ENCODE data around the gene OBSCN. TPM values are rescaled to one million over a fixed set of nuclear protein-coding genes. Genes with fewer than 3 reads are reported as not detected.

OBSCN gene
- total RNA-seq, 1 experiment from 2014 or later = 5.6 TPM

GRCh38 chr1:228414511-228415211 is 206.8 kb downstream of the OBSCN start:
- TF ChIP-seq, protein P1, sequence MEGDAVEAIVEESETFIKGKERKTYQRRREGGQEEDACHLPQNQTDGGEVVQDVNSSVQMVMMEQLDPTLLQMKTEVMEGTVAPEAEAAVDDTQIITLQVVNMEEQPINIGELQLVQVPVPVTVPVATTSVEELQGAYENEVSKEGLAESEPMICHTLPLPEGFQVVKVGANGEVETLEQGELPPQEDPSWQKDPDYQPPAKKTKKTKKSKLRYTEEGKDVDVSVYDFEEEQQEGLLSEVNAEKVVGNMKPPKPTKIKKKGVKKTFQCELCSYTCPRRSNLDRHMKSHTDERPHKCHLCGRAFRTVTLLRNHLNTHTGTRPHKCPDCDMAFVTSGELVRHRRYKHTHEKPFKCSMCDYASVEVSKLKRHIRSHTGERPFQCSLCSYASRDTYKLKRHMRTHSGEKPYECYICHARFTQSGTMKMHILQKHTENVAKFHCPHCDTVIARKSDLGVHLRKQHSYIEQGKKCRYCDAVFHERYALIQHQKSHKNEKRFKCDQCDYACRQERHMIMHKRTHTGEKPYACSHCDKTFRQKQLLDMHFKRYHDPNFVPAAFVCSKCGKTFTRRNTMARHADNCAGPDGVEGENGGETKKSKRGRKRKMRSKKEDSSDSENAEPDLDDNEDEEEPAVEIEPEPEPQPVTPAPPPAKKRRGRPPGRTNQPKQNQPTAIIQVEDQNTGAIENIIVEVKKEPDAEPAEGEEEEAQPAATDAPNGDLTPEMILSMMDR (IDR thresholded peaks at IDR 0.05; ENCODE audit: insufficient read depth in 1 of 2, low read depth in 1 of 2, low read length in 1 of 2, severe bottlenecking in 1 of 2, unreplicated experiment in 1 of 2) = no peak
- H3K4me3 Mint-ChIP-seq (ENCODE audit: unreplicated experiment) = no peak overlapping the region
- ChIA-PET POLR2A (no interaction called here), CTCF (no interaction called here)
- intact Hi-C loops (cut with micrococcal nuclease; ENCODE audit: unreplicated experiment) = no loop called here
- DNase-seq = no peak
- Histone ChIP-seq H3K27me3 (replicated peaks; ENCODE audit: control insufficient read depth, insufficient read depth, low read length) (no peaks in the 10 kb centered on the region), H3K36me3 (ENCODE audit: control insufficient read depth, insufficient read depth, low read length) (no peaks in the 10 kb centered on the region), H3K4me3 (ENCODE audit: low read depth, low read length) (no peak overlapping the region), H3K4me1 (peaks cover 24% of the 10 kb centered on the region), H3K9me3 (no peaks in the 10 kb centered on the region)
- no peaks in the 10 kb centered on the region for H3K27me3 Mint-ChIP-seq (ENCODE audit: insufficient read depth, unreplicated experiment)
- H3K4me1 Mint-ChIP-seq (ENCODE audit: low read depth, unreplicated experiment) = peaks cover 26% of the 10 kb centered on the region
- no peaks in the 10 kb centered on the region for H3K9me3 Mint-ChIP-seq (ENCODE audit: unreplicated experiment)
- H3K27ac Mint-ChIP-seq (ENCODE audit: unreplicated experiment) = peak overlapping the region; percentile 53
- no TSS peak for BruUV-seq (replicated peaks)
- H3K36me3 Mint-ChIP-seq (ENCODE audit: insufficient read depth, unreplicated experiment) = peaks cover 38% of the 10 kb centered on the region

DNA sequence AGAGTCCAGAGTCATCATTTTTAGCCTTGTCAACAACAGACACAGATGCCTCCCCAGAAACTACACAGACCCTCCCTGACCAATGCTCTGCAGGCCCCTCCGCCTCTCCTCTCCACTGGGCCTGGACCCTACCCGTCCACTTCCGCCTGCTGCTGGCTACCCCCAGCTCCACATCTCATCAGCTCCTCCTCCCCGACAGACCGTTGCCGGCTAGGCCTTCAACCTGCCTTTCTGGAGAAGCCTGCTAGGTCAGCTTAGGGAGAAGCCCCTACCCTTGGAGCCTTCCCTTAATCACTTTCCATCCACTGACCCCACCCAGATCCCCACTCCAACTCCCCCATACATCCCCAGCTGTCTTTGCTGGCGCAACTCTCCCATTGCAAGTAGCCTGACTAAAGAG is 207.4 kb downstream of the OBSCN start:
- Histone ChIP-seq H3K4me1 (peaks cover 24% of the 10 kb centered on the region), H3K9me3 (no peaks in the 10 kb centered on the region), H3K36me3 (ENCODE audit: control insufficient read depth, insufficient read depth, low read length) (no peaks in the 10 kb centered on the region), H3K4me3 (ENCODE audit: low read depth, low read length) (no peak overlapping the region), H3K27me3 (replicated peaks; ENCODE audit: control insufficient read depth, insufficient read depth, low read length) (no peaks in the 10 kb centered on the region)
- H3K36me3 Mint-ChIP-seq (ENCODE audit: insufficient read depth, unreplicated experiment) = peaks cover 36% of the 10 kb centered on the region
- intact Hi-C loops (cut with micrococcal nuclease; ENCODE audit: unreplicated experiment) = no loop called here
- peak overlapping the region; percentile 53 for H3K27ac Mint-ChIP-seq (ENCODE audit: unreplicated experiment)
- TF ChIP-seq, protein P1 (IDR thresholded peaks at IDR 0.05; ENCODE audit: insufficient read depth in 1 of 2, low read depth in 1 of 2, low read length in 1 of 2, severe bottlenecking in 1 of 2, unreplicated experiment in 1 of 2) = no peak
- peak overlapping the region; percentile 71 for H3K4me3 Mint-ChIP-seq (ENCODE audit: unreplicated experiment)
- DNase-seq = no peak
- no peaks in the 10 kb centered on the region for H3K27me3 Mint-ChIP-seq (ENCODE audit: insufficient read depth, unreplicated experiment)
- CTCF ChIA-PET = no interaction called here
- POLR2A ChIA-PET = no interaction called here
- H3K9me3 Mint-ChIP-seq (ENCODE audit: unreplicated experiment) = no peaks in the 10 kb centered on the region
- peaks cover 26% of the 10 kb centered on the region for H3K4me1 Mint-ChIP-seq (ENCODE audit: low read depth, unreplicated experiment)
- BruUV-seq (replicated peaks) = no TSS peak

DNA sequence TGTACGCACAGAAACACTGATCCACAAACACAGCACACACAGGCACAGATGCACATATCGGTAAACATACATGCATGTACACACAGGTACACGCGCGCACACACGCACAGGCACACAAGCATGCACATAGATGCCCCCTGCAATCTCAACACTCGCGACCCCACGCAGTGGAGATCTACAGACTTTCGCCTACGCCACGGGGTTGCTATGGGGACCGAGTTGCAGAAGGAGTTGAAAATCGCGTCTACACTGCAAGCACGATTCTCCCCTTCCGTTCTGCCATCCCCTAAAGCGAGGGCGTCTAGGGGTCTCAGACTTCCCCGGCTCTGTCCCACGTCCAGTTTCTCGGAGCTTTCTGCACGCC is 208.0 kb downstream of the OBSCN start:
- BruUV-seq (replicated peaks) = TSS peak; percentile 44
- Histone ChIP-seq H3K4me3 (ENCODE audit: low read depth, low read length) (peak overlapping the region; percentile 42), H3K27me3 (replicated peaks; ENCODE audit: control insufficient read depth, insufficient read depth, low read length) (no peaks in the 10 kb centered on the region), H3K4me1 (peaks cover 24% of the 10 kb centered on the region), H3K9me3 (0 out of 2 replicates have a peak, but pooled peaks cover under 1% of the 10 kb centered on the region), H3K36me3 (ENCODE audit: control insufficient read depth, insufficient read depth, low read length) (no peaks in the 10 kb centered on the region)
- POLR2A ChIA-PET = no interaction called here
- no peak for DNase-seq
- CTCF ChIA-PET = no interaction called here
- H3K36me3 Mint-ChIP-seq (ENCODE audit: insufficient read depth, unreplicated experiment) = peaks cover 31% of the 10 kb centered on the region
- H3K27ac Mint-ChIP-seq (ENCODE audit: unreplicated experiment) = no peak overlapping the region
- intact Hi-C loops (cut with micrococcal nuclease; ENCODE audit: unreplicated experiment) = loop anchor here (2.0 kb wide), 1 partner anchor 17 kb away; no protein-coding TSS in a partner anchor
- H3K4me1 Mint-ChIP-seq (ENCODE audit: low read depth, unreplicated experiment) = peaks cover 26% of the 10 kb centered on the region
- TF ChIP-seq, protein P1 (IDR thresholded peaks at IDR 0.05; ENCODE audit: insufficient read depth in 1 of 2, low read depth in 1 of 2, low read length in 1 of 2, severe bottlenecking in 1 of 2, unreplicated experiment in 1 of 2) = no peak
- peak overlapping the region; percentile 71 for H3K4me3 Mint-ChIP-seq (ENCODE audit: unreplicated experiment)
- no peaks in the 10 kb centered on the region for H3K27me3 Mint-ChIP-seq (ENCODE audit: insufficient read depth, unreplicated experiment)
- no peaks in the 10 kb centered on the region for H3K9me3 Mint-ChIP-seq (ENCODE audit: unreplicated experiment)
